KBM-7 (cell line): ENCODE results near the gene SSTR4.

ENCODE experiments used
- DNase-seq: peaks from one replicate; pipeline ENCODE4 v3.0.0-alpha.2; 2015
- in situ Hi-C: fragments of 300-500 bp; cut with MboI; formaldehyde crosslinking; loops from 2 replicates; pipeline ENCODE4 v1.14.3; 2020; ENCODE audit warnings: low sequenced_read_pairs, low pct_unique_long_range_greater_than_20kb, mixed read lengths

Gene SSTR4

GRCh38 chr20:23082846-23083552 lies 47.9 kb downstream of the SSTR4 start:
- in situ Hi-C loops, result no loop called here
- DNase-seq, result no peak

DNA sequence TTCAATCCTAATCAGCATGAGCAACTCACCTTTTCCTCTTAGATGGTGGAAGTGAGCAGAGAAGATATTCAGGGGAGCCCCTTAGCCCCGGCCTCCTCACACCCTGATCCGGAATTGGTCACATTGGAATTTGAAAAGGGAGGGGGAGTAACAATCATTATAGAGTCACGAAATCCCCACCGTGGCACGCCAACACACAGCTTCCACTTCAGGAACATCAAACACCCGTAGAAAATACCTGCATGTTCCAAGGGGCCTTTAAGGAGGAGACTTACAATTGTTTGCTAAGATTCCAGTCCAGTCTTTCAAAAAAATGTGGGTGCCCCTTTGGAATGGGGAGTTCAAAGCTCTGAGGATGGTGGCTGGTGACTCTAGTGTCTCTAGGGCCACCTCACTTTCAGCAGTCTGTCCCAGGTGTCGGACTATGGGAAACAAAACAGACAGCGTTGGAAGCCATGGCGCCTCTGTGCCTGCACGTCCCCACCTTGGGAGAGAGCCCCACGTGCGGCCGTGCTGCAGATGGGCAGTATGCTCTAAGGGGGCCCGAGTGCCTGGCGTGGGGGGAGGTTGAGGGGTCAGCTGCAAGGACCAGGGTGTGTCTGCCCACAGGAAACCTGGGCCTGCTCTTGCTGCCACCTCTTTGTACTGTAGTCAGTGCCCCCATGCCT lies 48.6 kb downstream of the SSTR4 start:
- no peak for DNase-seq
- in situ Hi-C loops, result no loop called here

DNA sequence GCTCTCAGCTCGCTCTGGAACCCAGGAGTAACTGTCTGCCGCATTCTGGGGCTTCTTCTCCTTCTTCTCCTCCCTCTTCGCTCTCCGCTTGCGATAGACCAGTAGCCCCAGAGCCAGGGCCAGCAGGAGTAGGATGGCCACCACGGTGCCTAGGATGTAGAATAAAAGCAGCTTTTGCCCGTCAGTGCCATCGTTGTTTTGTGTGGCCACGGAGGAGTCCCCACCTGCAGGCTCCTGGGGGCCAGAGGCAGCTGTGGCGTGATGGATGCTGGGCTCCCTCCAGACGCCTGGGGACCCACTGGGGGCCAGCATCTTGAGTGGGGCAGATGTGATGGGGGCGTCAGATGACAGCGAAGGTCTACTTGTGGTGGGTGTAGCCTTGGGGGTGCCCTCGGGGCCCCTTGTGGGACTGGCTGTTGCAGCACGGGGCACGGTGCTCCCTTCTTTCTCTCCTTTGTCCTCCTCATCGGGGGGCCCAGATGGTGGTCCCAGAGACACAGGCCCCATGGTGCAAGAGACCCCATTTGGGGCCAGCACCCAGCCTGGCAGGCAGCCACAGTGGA lies 49.3 kb downstream of the SSTR4 start:
- DNase-seq, result no peak
- in situ Hi-C loops, result no loop called here

- in situ Hi-C loops, result no loop called here
Observed at GRCh38 chr20:23084845-23085365, 49.8 kb downstream of the SSTR4 start.

DNA sequence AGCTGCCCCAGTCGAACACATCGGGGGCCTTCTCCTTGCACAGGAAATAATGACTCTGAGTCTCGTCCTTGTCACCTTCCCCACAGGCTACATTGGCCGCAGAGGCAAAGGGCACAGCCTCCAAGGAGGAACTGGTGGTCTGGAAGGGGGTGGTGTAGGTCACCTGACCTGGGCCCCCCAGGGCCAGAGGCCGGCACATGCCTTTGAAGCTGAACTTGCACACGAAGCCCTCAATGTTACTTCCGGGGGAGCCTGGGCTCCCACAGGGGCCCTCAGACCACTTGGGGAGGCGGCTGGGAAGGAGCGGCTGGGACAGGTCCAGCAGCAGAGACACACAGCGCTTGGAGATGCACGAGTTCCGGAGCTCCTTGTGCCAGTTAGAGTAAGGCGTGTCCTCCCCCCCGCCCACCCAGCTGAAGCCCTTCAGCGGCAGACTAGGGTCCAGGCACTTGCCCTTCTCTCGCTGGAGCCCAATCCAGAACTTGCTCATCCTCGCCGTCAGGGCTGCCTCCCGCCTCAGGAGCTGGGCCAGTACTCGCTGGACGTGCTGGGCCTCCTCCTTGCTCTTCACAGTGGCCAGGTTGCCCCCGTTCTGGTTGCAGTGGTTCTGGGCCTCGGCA lies 50.4 kb downstream of the SSTR4 start:
- no peak for DNase-seq

More at GRCh38 chr20:23084845-23085365, 49.8 kb downstream of the SSTR4 start:
- DNase-seq, result no peak

DNA sequence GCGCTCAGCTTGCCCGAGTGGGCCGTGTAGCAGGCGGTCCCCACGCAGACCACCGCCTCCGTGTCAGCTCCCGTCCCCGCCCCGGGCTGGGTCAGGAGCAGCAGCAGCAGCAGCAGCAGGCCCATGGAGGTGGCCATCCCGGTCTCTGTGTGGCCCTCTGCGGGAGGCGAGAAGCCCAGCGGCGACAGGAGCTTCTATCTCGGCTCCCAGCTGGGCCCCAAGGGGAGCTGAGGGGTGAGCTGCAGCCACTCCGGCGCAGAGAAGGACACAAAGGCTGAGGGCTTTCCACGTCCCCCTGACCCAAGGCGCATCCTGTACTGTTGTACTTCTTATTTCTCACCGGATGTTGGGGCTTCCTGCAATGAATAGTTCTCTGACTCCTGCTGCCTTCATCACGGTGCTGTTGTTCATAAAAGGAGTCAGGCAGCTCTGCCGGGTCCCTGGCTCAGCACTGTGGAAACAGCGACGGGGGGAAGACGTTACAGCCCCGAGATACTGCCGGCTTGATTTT lies 51.0 kb downstream of the SSTR4 start, which contains the start of gene CD93:
Gene CD93, minus strand, starts transcription at position 269 of the 511 bp plus-strand sequence. Its CDS starts 132 bp downstream, at position 137.
- in situ Hi-C loops, result no loop called here
- peak; percentile 37 for DNase-seq

More for the DNA sequence above, 50.4 kb downstream of the SSTR4 start:
- in situ Hi-C loops, result no loop called here

GRCh38 chr20:23086931-23087411 lies 51.9 kb downstream of the SSTR4 start:
- in situ Hi-C loops, result no loop called here
- DNase-seq, result no peak

DNA sequence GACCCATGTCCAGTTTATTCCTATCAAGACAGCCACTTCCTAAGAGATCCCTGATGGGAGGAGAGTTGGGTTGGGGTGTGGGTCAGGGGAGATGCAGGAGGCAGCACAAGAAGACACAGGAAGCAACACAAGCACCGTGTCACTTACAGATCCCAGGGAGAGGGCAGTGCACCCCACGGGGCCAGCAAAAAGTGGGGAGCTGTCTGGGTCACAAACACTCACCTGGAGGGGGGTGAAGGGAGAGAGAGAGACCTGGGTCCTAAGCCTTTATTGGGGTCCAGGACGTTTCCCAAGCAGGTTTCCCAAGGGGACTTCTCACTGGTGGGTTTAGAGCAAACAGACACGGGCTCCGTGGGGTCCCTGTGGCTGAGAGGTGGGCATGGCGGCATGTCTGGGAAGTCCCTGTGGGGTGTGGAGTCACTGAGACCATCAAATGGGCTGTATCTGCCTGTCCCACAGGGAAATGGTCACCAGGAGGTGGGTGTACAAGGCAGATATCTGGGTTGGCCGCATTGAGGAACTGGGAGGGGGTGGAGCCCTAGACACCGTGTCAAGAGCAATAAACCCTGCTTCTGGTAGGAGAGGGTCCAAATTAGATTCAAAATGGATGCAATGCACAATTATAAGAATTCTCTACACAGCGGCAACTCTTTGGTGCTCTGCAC lies 52.6 kb downstream of the SSTR4 start:
- in situ Hi-C loops, result no loop called here
- DNase-seq, result no peak
